Measurements from ENCODE around the gene MGAT1. TPM values are rescaled to one million over a fixed set of nuclear protein-coding genes. Genes with fewer than 3 reads are reported as not detected.

MGAT1 gene
- total and polyA plus RNA-seq, 9 donors: 66.6 to 154 (median 128) TPM

- TF ChIP-seq CTCF (IDR thresholded peaks at IDR 0.05) (no peak), POLR2A (IDR thresholded peaks at IDR 0.05) (no peak), EP300 (IDR thresholded peaks at IDR 0.05) (no peak)
- H3K27me3 ChIP-seq: no peaks in the 10 kb centered on the region
- H3K4me1 ChIP-seq (ENCODE audit: insufficient read depth): no peaks in the 10 kb centered on the region
- 22 to 60% (median 30%) methylated on average over 3 of the region's 3 CpGs for WGBS, 3 donors
- H3K4me3 ChIP-seq: no peak overlapping the region
- H3K36me3 ChIP-seq: peaks cover 3% of the 10 kb centered on the region
- intact Hi-C loops (cut with DNase I): no loop called here
- DNase-seq: no peak
- H3K27ac ChIP-seq: no peak overlapping the region
- H3K9me3 ChIP-seq: peaks cover 0 to 7% of the 10 kb centered on the region in 2 donors
Observed at GRCh38 chr5:180844432-180844831, 41.8 kb upstream of the MGAT1 start.

GRCh38 chr5:180839935-180840334 lies 37.3 kb upstream of the MGAT1 start:
- Histone ChIP-seq H3K4me3 (no peak overlapping the region), H3K27me3 (no peaks in the 10 kb centered on the region), H3K27ac (no peak overlapping the region), H3K36me3 (no peaks in the 10 kb centered on the region), H3K4me1 (ENCODE audit: insufficient read depth) (no peaks in the 10 kb centered on the region), H3K9me3 (no peaks in the 10 kb centered on the region)
- WGBS, 3 donors: 92 to 98% (median 93%) methylated on average over 3 of the region's 3 CpGs
- no peak for DNase-seq
- no peak for TF ChIP-seq CTCF (IDR thresholded peaks at IDR 0.05)
- TF ChIP-seq POLR2A (IDR thresholded peaks at IDR 0.05): no peak
- TF ChIP-seq EP300 (IDR thresholded peaks at IDR 0.05): no peak
- intact Hi-C loops (cut with DNase I): no loop called here

GRCh38 chr5:180839227-180839626 lies 36.6 kb upstream of the MGAT1 start:
- Histone ChIP-seq H3K27ac (no peak overlapping the region), H3K9me3 (no peaks in the 10 kb centered on the region), H3K4me1 (ENCODE audit: insufficient read depth) (no peaks in the 10 kb centered on the region), H3K4me3 (no peak overlapping the region), H3K36me3 (no peaks in the 10 kb centered on the region), H3K27me3 (no peaks in the 10 kb centered on the region)
- WGBS, 3 donors: 95 to 98% (median 96%) methylated on average over 2 of the region's 2 CpGs
- no peak for DNase-seq
- intact Hi-C loops (cut with DNase I): no loop called here
- TF ChIP-seq CTCF (IDR thresholded peaks at IDR 0.05) (no peak), EP300 (IDR thresholded peaks at IDR 0.05) (no peak), POLR2A (IDR thresholded peaks at IDR 0.05) (no peak)

- TF ChIP-seq POLR2A (IDR thresholded peaks at IDR 0.05) (no peak), EP300 (IDR thresholded peaks at IDR 0.05) (no peak), CTCF (IDR thresholded peaks at IDR 0.05) (no peak)
- DNase-seq: no peak
- Histone ChIP-seq H3K27ac (no peak overlapping the region), H3K36me3 (no peaks in the 10 kb centered on the region), H3K4me3 (no peak overlapping the region), H3K4me1 (ENCODE audit: insufficient read depth) (peaks cover 2% of the 10 kb centered on the region), H3K9me3 (no peaks in the 10 kb centered on the region), H3K27me3 (no peaks in the 10 kb centered on the region)
- 90 to 96% (median 93%) methylated on average over 4 of the region's 4 CpGs for WGBS, 3 donors
- intact Hi-C loops (cut with DNase I): no loop called here
Observed at GRCh38 chr5:180837478-180837877, 34.9 kb upstream of the MGAT1 start.
